Umbilical cord (tissue), 2 donors: ENCODE data around the gene ELMOD1. TPM values are rescaled to one million over a fixed set of nuclear protein-coding genes. Genes with fewer than 3 reads are reported as not detected.
"Not testable (repeated sequence)": the region's sequence is repeated elsewhere in the genome, so short reads cannot be mapped to it uniquely, and the experiment has no call there.

Source experiments
- DNase-seq: peaks from one replicate; pipeline ENCODE4 v3.0.0-alpha.2; 2015; ENCODE audit warnings: low spot score
- total RNA-seq: library from RNA; depleted of rRNA; stranded (reverse); fragments of >200 nt; gene quantifications from one replicate; pipeline ENCODE4 v1.2.3, GENCODE V29; 2014; ENCODE audit warnings: low replicate concordance; ENCODE audit not compliant: insufficient read depth

ELMOD1 gene
- total RNA-seq, result 4.6 TPM

DNA sequence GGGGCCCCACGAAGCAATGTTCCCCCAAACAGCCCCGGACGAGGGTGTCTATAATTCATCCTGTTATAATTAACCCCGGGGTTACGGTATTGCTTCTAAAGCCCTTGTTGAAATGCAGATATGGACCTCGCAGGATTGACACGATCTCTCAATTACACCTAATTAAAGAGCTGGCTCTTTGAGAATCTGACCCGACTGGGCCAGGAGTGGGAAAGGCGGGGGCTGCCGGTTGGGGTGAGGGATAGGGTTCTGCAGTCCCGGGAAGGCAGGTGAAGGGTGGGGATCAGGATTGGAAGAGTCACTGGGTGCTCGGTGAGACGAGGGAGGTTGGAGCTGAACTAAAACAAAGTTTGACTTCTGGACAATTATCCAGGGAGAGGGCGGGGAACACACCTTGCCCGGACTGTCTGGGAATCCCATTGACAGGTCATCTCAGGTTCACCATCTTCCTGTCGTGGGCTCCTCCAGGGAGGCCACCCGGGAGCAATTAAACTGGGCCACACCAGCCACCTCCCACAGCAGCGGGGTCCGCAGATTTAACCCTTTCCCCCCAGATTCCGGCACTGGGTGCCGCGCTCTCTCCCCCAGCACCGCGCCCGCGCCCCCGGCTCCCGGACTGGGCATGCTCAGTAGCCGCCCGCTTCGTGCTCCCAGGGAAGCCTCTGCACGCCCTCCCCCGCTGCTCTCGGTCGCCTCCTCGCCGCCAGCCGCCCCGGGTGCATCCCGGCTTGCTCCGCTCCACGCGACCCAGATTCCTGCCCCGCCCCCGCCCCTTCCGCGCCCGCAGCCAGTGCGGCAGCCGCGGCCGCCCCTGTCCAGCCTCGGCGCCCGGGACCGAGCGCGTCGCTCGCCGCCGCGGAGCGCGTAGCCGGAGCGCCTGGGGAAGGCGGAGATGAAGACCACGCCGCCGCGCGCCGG is at the start of gene ELMOD1:
ELMOD1 (plus strand) TSS at position 688 of the 918 bp plus-strand sequence. CDS start 27,043 bp downstream, outside the sequence.
- DNase-seq, result peak; percentile 46

DNA sequence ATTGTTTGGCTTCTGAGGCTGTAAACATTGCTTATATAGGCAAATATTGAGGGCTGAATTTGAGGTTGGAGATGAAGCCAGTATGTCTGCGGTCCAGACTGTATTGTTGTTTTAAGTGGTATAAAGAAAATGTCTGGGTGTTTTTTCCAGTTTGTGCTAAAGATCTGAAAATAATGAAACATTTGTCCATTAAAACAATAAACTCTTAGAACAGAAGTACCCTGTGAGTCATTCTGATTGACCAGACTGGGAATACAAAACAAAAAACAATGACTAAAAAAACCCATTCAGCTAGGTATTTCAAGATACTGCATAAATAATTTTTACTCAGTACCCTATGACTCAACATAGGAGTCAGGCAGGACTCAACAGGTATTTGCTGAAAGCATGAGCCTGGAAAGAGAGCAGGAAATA is 45.8 kb upstream of the ELMOD1 start:
- DNase-seq, result peak; percentile 5

DNA sequence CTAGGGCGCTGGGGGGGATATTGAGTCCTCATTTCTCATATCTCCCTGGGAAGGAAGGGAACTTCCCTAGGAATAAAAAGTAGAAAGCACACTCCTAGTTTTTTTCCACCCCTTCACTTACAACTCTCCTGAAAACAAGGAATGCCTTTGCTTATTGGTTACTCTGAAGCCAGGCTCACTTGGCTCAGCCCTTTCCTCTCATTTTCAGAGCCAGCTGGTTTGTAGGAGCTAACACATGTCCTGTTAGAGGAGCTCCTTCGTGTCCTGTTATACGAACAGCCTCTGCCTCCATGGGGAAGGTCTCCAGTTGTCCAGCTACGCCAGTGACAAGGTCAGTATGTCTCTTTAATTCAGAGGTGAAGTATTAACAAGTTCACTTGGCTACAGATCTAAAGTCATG is 43.0 kb upstream of the ELMOD1 start:
- DNase-seq, result no peak

DNA sequence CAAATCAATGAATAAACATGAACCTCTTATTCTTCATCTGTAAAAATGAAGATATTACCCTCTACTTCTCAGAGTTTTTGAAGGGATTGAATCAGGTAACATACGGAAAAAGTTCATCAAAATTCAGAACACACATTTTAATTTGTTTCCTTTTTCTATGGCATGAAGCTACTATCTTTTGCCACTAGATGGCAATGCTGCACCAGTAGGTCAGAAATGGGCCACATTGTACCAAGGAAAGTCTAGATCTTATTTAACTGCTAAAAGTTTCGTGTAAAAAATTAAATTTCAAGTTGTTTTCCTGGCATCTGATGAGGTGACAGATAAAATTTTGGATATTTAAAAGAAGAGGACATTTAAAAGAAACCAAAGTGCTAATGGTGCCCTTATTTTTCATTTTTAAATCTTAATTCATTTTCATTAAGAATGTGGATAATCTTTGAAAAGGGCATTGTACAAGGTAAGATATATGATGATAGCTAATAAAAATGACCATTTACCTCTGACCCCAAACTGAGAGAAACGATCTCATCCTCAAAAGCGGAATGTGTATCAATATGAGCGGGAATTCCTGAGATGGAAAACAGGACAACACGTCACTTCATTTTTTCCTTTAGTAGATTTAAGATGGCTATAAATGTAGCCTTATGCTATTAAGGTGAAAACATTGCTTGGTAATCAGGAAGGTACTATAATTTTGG is 41.5 kb upstream of the ELMOD1 start:
- peak; percentile 36 for DNase-seq

- DNase-seq, result no peak
Measured at GRCh38 chr11:107549954-107550285, 41.0 kb upstream of the ELMOD1 start.

- DNase-seq, result no peak
Measured at GRCh38 chr11:107550304-107550703, 40.6 kb upstream of the ELMOD1 start.

- no peak for DNase-seq
Measured at GRCh38 chr11:107561688-107562087, 29.3 kb upstream of the ELMOD1 start.

DNA sequence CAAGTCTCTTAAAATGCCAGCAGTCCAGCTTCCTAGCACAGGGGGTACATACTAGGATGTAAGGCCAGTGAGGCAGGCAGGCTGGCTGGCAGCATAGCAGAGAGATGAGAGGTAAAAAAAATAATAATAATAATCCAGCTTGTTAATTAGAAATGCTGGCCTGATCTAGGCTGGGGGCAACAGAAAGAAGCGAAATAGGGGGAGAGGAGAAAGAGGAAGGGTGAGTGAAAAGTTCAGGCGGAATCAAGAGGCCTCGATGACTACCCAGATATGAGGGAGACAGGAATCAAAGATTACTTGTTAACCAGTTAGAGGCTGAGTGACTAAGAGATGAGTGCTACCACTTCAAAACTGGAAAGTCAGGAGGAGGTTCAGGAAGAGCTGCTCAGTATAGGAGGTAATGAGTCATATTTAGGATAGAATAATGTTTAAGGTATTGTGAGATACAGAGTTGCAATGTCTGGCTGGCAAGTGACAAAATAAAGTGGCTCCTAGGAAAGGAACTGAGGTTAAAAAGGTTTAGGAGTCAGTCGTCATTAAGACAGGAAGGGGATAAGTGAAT is 28.2 kb upstream of the ELMOD1 start:
- no peak for DNase-seq

- peak; percentile 73 for DNase-seq
Measured at GRCh38 chr11:107563702-107564101, 27.2 kb upstream of the ELMOD1 start.

DNA sequence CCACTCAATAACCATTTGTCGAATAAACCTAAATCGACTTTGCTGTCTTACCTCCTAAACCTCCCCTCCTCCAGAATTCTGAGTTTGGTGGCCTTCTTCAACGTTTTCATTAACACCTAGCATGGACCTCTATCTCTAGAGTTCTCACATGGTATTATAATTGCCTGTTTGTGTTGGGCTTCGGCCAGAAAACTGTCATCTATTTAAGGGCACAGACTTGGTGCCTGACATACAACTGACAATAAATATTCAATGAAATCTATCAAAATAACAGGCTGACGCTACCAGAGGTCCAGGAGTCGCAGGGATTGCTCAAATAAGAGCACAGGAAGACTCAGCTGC is 26.1 kb upstream of the ELMOD1 start:
- DNase-seq, result no peak

DNA sequence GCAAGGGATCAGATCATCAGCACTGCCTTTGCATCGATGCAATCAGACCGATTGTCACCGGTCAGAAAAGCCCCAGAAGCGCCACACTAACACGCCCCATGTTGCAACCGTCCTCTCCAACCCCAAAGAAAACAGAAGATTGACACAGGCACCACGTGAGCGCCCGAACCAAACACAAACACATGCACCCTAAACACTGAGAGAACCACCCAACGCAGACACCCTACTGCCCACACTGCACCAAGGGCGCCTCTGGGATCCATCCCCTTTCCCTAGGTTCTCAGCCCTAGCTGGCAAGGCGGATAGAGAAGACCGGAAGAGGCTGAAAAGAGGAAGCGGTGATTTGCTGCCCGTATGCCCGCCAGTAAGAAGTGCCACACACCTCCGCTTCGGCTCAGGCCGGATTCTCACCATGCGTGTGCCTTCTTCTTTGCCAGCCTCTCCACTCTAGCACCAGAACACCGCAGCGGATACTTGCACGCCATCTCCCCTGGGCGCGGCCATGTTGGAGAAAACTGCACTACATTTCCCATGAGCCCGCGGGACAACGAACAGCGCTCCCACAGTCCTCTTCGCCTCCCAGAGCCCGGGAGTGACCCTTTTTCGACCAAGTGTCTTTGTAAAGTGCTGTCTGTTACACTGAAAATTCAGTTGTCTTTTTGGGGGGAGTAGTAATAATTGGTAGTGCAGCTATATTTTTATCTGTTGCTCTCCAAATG is 25.6 kb upstream of the ELMOD1 start, which contains the start of gene ALKBH8:
ALKBH8 (minus strand) TSS at position 517 of the 719 bp plus-strand sequence. CDS start 4,842 bp downstream, outside the sequence.
- DNase-seq, result peak; percentile 87

DNA sequence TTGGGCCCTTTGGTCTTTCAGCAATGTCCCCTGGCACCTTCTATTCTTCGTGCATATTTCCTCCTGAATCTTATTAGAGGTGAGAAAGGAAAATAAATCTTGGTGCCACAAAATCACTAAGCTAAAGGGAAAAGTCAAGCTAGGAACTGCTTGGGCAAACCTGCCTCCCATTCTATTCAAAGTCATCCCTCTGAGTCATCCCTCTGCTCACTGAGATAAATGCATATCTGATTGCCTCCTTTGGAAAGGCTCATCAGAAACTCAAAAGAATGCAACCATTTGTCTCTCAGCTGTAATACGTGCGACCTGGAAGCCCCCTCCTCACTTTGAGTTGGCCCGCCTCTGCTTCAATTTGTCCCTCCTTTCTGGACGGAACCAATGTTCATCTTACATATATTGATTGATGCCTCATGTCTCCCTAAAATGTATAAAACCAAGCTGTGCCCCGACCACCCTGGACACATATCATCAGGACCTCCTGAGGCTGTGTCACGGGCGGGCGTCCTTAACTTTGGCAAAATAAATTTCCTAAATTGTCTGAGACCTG is 24.9 kb upstream of the ELMOD1 start:
- not testable (repeated sequence) for DNase-seq

- no peak for DNase-seq
Measured at GRCh38 chr11:107566569-107566968, 24.4 kb upstream of the ELMOD1 start.

- DNase-seq, result no peak
Measured at GRCh38 chr11:107567739-107568335, 23.1 kb upstream of the ELMOD1 start.

- no peak for DNase-seq
Measured at GRCh38 chr11:107570015-107570414, 20.9 kb upstream of the ELMOD1 start.

DNA sequence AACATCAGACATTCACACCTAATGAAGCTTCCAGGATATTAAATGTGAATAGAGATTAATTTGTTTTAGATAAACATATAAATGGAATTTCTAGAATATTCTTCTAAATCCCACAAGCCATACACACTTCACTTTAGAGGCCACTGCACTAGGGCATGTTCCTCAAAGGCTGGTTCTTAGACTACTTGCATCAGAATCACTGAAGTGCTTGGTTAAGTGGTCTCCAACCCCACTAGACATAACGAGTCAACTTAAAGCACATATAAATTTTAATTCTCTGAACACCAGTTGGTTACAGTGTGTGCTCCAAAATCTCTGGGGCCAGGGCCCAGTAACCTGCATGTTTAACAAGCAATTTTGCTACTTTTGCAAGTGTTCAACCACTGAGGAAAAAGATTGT is 17.5 kb upstream of the ELMOD1 start:
- DNase-seq, result no peak

GRCh38 chr11:107576497-107577345 is 14.2 kb upstream of the ELMOD1 start:
- DNase-seq, result peak; percentile 73

DNA sequence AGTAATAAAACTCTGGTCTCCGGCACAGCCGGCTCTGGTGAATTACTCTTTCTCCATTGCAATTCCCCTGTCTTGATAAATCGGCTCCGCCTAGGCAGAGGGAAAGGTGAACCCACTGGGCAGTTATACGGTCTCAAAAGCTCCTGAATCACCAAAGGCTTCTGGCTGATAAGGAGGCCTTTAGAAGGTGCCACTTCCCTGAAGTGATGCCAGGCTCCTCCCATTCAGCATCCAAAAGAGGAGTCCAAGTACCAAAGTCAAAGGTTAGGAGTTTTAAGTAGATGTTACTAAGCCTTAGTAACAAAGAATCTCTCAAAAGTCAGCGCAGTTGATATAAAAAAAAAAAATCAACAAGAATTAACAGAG is 13.6 kb upstream of the ELMOD1 start:
- DNase-seq, result no peak

GRCh38 chr11:107579169-107579568 is 11.8 kb upstream of the ELMOD1 start:
- not testable (repeated sequence) for DNase-seq

DNA sequence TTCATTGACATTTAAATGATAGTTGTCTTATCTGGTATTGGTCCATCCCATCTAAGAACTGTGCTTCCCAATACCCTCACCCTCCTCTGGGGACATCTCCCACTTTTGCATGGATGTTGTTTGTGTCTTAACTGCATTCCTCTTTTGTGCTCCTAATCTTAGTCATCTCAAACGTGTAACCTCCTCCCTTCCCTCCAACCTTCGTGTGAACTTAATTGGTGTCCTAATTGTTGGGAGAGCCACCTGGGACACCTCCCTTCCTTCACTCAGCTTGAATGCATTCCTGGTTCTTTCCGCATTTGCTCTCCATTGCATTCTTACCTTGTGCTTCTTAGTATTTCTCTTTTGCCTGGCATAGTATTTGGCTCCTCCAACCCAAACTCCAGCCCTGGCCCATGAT is 9.8 kb upstream of the ELMOD1 start:
- no peak for DNase-seq
